ENCODE results near the gene ZIM2. TPM values are rescaled to one million over a fixed set of nuclear protein-coding genes. Genes with fewer than 3 reads are reported as not detected.

The ZIM2 gene
- total RNA-seq, 1 experiment from 2014 or later: not detected

DNA sequence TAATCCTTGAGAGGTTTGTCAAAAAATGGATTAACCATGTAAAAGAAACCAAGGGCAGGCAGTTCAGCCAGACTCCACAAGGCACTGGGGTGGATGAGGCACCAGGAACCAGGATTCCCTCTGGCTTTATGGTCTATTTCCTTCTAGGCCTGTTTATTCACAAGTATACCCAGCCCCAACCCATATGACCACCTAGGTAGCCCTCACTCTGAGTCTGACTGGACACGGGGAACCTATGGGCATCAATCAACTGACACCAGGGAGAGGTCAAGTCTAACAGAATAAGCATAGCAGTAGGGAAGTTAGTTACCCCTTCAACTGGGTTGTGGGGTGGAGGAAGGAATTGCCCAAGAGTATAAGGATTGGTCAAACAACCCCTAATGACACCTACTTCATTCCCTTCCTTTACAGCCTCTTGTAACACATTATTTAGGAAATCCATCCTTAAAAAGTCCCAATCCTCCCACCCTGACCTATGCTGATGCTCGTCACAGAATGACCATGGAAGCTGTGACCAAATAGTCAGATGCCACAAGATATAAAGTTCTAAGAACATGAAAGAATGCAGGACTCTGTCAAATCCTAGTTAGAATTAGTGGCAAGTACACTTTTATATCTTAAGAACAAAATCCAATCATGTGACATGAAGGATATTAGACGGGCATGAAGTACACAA lies 31.7 kb downstream of the ZIM2 start:
- DNase-seq (ENCODE audit: low spot score): no peak

DNA sequence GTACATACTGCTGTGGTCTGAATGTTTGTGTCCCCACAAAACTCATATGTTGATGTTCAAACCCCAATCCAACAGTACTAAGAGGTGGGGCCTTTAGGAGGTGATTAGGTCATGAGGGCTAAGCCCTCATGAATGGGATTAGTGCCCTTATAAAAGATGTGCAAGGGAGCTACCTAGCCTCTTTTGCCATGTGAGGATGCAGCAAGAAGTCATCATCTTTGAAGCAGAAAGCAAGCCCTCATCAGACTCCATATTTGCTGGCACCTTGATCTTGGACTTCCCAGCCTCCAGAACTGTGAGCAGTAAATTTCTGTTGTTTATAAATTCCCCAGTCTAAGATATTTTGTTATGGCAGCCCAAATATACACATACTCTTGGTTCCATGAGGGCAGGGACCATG lies 33.9 kb downstream of the ZIM2 start:
- no peak for DNase-seq (ENCODE audit: low spot score)

DNA sequence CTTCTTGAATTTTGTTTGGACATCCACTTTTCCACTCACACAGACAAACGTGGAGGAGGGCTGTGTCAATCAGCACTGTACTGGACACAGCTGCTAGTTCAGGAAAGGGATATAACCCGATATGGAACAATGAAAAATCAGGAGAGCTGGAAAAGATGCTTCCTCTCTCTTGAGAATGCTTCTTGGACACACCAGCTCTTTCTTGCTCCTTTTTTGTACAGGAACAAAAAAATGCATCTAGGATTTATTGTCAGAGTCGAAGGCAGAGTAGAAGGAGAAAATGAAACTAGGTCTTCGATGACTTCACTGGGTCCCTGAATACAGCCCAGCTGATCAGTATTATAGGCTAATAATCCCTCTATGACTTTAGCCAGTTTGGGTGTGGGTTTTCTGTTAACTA lies 62.2 kb downstream of the ZIM2 start:
- no peak for DNase-seq (ENCODE audit: low spot score)

DNA sequence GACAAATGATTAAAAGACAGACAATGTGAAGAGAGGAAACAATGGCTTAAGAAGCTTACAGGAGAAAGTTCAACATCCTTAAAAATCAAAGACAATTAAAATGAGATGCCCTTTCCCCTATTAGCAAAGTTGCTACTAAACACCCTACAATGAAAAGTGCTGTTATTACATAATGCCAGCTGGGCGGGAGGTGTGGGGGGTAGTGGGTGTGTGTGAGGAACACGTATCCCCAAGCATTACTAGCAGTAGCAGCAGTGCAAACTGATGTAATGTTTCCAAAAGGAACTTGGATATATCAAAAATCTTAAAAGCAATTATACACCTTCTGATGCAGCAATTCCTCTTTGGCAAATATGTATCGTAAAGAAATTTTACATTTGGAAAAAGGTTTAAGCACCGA lies 70.9 kb downstream of the ZIM2 start:
- DNase-seq (ENCODE audit: low spot score): no peak

DNA sequence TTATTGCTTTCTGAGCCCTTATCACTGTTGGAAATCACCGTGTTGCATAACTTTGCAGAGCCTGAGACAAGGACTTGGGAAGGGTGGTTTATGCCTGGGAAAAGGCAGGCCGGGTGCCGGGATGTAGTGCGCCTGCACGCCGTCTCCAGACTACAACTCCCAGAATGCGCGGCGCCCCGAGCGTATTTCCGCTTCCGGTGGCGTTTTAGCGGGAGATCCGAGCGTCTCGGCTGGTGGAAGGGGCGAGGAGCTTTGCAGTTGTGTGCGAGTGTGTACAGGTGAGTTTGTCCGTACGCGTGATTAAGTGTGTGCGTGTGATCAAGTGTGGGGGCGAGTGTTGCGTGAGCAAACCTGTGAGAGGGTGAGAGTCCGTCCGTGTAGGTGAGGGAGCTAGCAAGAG lies 75.4 kb downstream of the ZIM2 start:
- no peak for DNase-seq (ENCODE audit: low spot score)

DNA sequence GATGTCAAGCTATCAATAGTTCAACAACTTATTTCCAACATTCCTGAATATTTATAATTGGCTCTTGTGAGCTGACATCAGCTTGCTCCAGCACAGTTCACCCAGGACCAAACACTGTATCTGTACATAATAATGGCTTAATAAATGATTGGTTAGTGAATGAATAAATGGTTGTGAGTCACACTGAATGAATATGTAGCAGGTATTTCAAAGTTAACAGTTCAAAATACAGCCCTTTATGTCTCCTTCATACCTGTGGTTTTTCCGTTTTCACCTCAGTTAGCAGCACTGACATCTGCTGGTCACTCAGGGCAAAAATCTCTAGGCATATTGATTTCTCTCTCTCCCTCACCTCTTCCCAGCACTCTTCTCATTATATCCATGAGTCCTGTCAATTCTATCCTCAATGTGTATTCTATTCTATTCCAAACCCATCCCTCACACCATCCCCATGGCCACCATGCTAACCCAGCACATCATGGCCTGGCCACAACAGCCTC lies 76.3 kb downstream of the ZIM2 start:
- peak; percentile 30 for DNase-seq (ENCODE audit: low spot score)

DNA sequence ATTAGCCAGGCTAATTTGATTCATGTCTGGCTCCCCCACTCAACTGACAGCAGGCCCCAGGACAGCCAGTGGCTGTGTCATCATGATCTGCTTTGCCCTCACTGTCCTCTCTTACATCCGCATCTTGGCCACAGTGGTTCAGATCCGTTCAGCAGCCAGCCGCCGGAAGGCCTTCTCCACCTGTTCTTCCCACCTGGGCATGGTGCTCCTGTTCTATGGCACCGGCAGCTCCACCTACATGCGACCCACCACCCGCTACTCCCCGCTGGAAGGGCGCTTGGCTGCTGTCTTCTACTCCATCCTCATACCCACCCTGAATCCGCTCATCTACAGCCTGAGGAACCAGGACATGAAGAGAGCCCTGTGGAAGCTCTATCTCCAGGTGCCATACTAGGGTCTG lies 79.7 kb downstream of the ZIM2 start:
- no peak for DNase-seq (ENCODE audit: low spot score)

DNA sequence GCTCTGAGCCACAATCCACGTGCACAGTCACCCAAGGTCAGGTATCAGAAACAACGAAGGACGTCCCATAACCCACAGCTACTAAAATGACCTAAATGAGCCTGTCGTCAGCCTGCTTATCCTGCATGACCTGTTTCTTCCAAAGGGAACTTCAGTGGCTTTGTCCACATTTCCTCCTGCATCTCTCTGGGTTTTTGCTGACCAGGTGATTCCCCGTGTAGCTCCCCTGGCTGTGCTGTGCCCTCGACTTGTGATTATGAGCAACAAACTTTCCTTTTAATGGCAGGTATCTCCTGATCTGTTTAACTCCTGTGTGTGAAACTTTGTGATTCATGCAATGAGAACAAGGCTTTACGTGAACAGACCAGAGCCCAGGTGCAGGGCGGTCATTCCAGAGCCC lies 81.0 kb downstream of the ZIM2 start:
- DNase-seq (ENCODE audit: low spot score): no peak

DNA sequence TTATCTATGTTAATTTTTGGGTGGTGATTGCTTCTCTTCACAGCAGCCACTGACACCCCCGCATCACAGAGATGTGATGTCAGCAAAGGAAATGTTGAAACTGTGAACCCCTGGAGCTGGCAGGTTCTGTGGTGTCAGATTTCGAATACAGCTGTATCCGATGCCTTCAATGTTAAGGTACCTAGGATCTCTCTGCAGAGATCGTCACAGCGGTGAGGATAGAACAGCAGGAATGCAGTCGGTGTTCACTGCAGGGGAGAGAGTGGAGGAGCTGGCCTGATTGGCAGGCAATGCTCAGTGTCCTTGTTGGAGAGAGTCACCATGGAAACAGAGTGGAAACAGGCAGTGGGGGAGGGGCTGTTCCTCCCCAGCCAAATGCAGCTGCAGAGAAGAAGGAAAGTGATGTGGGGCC lies 89.4 kb downstream of the ZIM2 start:
- no peak for DNase-seq (ENCODE audit: low spot score)

DNA sequence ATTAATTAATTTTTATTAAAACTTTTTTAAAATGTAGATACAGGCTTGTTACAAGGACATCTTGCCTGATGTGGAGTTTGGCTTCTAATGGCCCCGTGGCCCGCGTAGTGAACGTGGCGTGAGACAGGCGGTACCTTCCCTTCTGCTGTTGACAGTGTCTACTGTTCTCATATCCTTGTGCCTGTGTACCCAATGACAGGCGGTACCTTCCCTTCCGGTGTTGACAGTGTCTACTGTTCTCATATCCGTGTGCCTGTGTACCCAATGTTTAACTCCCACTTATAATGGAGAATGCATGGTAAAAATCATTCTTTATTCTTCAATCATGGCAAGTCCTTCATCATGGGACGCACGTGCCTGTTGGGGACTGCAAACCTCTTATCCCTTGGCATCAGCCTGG lies 89.9 kb downstream of the ZIM2 start:
- no peak for DNase-seq (ENCODE audit: low spot score)

DNA sequence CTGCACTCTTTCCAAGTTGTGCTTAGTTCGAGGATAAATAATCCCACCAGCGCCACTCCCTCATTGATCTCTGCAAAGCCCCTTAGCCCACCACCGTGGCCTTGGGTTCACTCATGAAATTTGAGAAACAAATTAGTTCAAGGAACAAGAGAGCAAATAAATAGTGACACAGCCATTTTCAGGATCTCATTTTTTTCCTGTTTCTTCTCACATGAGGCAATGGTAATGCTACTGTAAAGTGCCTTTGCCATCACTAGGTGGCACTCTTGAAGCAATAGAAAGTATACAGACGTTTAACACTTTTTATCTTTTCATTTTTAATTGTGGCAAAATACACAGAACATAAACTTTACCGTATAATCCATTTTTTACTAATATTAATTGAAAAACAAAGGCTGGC lies 92.1 kb downstream of the ZIM2 start:
- peak; percentile 33 for DNase-seq (ENCODE audit: low spot score)

DNA sequence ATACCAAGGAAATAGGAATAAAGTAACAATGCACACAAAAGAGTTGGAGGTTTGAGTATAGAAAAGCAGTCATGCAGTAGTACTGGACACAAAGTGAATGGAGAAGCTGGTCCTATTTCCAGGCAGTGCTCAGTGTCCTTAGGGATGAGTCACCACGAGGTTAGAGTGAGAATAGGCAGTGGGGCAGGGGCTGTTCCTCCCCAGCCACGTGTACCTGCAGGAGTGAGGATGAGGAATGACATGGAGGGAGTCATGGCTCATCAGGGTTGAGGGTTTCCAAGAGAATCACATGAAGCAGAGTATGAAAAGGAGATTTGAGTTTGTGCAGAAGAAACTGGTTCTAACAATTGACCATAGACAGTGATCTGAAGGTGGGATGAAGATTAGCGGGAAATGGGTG lies 94.2 kb downstream of the ZIM2 start:
- DNase-seq (ENCODE audit: low spot score): no peak

DNA sequence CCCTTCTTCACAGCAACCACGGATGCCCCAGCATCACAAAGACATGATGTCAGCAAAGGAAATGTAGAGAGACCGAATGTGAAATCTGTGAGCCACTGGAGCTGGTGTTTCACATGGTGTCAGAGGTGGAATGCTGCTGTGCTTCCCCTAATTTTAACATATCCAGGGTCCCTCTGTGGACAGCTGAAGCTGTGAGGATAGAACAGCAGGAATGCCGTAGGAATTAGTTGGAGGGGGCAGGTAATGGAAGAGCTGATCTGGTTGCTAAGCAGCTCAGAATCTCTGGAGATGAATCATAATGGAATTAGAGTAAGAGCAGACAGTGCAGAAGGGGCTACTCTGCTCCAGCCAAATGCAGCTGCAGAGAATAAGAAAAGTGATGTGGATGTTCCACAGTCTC lies 100.0 kb downstream of the ZIM2 start:
- DNase-seq (ENCODE audit: low spot score): no peak

DNA sequence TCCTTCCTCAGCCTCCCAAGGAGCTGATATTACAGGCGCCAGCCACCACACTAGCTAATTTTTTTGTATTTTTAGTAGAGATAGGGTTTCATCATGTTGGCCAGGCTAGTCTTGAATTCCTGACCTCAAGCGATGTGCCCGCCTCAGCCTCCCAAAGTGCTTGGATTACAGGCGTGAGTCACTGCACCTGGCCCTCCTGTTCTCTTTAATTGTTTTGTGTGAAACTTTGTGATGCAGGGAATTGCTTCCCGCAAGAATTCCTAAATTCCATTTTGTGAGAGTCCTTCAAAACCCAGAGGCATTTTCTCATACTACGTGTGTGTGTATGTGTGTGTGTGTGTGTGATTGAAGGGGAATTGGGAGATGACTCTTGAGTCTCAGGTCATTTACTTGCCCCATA lies 104.0 kb downstream of the ZIM2 start:
- DNase-seq (ENCODE audit: low spot score): no peak

DNA sequence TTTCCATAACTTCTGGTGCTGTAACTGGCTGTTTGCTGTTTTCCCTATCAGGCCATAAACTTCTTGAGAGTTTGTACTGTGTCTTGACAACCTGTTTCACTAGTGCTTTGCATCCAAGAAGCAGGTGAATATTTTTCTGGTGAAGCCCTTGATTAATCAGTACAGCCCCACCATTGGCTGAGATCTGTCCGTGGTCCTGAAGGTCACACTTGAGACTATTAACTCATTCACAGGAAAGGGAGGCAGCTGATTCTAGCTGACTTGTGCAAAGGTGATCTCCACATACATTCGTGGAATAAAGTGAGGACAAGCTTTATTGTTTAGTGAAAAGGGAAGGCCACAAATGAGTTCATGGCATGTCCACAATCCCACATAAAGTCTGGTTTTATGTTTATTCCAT lies 107.5 kb downstream of the ZIM2 start:
- DNase-seq (ENCODE audit: low spot score): no peak

DNA sequence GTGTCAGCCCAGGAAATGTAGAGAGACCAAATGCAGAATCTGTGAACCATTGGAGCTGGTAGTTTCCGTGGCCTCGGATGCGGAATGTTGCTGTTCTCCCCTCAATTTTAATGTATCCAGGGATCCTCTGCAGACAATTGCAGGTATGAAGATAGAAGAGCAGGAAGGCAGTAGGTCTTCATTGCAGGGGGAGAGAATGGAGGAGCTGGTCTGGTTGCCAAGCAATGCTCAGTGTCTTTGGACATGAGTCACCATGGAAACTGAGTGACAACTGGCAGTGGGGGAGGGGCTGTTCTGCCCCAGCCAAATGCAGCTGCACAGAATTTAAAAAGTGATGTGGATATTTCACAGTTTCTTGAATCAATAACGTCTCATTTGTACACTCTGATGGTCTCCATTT lies 112.8 kb downstream of the ZIM2 start:
- no peak for DNase-seq (ENCODE audit: low spot score)

DNA sequence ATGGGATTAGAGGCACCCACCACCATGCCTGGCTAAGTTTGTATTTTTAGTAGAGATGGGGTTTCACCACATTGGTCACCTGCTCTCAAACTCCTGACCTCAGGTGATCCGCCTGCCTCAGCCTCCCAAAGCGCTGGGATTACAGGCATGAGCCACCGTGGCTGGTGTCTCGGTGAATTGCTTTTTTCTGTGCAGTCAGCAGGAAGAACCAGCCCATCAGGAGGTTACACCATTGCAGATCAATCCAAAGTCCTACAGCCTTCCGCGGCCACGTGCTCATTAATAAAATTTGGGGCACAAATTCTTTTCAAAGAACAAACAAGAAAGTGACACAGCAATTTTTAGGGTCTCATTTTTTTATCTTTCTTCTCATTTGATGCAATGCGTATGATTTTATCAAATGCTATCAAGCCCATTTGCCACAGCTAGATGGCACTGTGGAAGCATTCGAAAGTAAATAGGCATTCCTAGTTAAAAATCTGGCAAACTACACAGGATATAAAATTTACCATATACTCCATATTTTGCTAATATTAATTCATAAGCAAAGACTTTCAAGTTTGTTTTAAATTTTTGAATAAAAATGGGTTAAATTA lies 114.6 kb downstream of the ZIM2 start:
- DNase-seq (ENCODE audit: low spot score): peak; percentile 11

Small RNAs within 50 kb of the gene (small RNA-seq; reads per million reads assigned to genes)
- gene AC006115.2: not detected

Other genes starting within 250 kb of the ZIM2 start
- not detected in 2 replicates for gene ZNF71, start 245.4 kb downstream of the ZIM2 start, total RNA-seq (2014; rRNA removed; shearing (Covaris generic))
- not detected in 2 replicates for gene SMIM17, start 197.6 kb downstream of the ZIM2 start, total RNA-seq (2014; rRNA removed; shearing (Covaris generic))
- gene ZNF835, start 169.0 kb downstream of the ZIM2 start, total RNA-seq (2014; rRNA removed; shearing (Covaris generic)): not detected in 2 replicates
- not detected in 2 replicates for gene PEG3, start within 50 bp of the ZIM2 start, total RNA-seq (2014; rRNA removed; shearing (Covaris generic))